GM21367 (cell line): Measurements from ENCODE around the gene TCP11X1.
"Not testable (repeated sequence)": the region's sequence is repeated elsewhere in the genome, so short reads cannot be mapped to it uniquely, and the experiment has no call there.

Experiments used
- ATAC-seq: cut with Tn5 transposase; IDR thresholded peaks from one replicate; pipeline ENCODE4 v1.9.1; 2021; ENCODE audit not compliant: unreplicated experiment

Gene TCP11X1

DNA sequence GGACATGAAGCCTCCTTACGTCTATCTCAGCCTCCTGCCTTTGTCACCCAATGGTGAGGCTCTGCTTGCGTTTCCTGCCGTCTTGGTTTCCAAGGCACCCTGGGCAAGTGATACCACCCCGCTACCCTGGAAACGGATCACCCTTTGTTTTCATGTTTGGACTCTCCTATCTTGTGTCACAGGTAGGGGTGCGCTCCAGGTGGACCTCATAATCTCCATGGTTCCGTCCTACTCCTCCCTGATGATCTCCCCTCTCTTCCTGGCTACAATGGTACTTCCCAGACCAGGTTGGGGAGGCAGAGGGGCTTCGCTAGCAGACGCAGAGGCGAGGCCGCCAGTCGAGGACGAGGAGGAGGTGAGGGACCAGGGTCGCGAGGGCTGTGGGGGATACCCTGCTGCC lies at the start of gene TCP11X1:
TSS of gene TCP11X1 (plus strand) at position 316 of the 400 bp plus-strand sequence.
- not testable (repeated sequence) for ATAC-seq

DNA sequence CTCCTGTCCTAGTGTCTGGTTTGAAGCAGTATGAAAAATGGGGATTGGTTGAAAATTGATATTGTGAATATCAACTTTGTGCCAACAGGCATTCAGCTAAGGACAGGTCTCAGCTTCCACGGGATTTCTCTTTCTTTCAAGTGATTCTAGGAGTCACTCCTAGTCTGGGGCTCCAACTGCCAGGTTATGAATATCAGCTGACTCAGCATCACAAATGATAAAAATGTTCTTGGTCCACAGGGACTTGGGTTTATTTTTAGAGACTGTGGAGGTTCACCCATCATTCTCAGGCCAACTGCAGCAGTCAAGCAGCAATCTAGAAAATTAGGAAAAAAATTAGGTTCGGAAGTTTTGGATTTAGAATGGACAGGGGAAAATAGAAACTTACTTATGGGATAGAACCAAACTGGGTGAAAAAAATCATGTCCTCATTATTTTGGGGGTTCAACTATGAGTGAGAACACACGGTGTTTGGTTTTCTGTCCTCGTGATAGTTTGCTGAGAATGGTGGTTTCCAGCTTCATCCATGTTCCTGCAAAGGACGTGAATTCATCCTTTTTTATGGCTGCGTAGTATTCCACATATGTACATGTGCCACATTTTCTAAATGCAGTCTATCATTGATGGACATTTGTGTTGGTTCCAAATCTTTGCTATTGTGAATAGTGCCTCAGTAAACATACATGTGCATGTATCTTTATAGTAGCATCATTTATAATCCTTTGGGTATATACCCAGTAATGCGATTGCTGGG lies 29.0 kb upstream of the TCP11X1 start:
- ATAC-seq: no peak

DNA sequence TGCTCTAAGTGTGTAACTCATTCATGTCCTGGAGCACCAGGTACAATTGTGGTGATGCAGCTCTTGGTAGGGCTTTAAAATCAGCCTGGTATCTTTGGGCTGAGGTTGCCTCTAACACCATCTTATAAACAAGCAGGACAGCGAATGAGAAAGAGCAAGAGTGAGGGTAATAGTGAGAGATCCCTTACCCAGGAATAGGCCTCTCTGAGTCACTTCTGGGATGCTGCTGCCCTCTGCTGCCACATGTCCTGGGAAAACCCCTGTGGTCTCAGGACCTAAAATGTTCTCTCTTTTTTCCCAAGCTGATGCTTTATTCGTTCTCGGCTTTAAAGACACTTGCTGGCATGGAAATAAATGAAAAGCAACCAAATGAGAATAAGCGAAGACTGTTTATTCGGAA lies 7.2 kb upstream of the TCP11X1 start:
- ATAC-seq: not testable (repeated sequence)

DNA sequence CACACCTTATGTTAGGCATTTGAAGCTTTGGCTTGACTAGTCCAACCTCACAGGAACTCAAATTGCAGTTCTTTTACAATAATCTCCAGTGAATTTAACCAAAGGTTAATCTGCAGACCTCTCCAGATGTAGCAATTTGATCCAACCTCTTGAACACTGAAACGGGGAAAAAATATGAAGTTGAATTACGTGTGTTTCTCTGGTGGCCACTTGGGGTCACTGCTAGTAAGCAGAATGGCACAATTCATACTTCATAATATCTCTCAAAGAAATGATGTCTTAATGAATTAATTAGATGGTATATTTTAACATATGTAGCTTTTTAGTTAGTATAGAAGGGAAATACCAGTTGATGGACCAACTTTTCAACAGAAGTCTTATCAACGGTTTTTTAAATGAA lies 1.4 kb downstream of the TCP11X1 start:
- ATAC-seq: not testable (repeated sequence)

DNA sequence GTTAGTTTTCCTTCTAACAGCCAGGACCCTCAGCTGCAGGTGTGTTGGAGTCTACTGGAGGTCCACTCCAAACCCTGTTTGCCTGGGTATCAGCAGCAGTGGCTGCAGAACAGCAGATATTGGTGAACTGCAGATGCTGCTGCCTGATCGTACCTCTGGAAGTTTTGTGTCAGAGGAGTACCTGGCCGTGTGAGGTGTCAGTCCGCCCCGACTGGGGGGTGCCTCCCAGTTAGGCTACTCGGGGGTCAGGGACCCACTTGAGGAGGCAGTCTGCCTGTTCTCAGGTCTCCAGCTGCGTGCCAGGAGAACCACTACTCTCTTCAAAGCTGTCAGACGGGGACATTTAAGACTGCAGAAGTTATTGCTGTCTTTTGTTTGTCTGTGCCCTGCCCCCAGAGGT lies 20.6 kb downstream of the TCP11X1 start:
- not testable (repeated sequence) for ATAC-seq

DNA sequence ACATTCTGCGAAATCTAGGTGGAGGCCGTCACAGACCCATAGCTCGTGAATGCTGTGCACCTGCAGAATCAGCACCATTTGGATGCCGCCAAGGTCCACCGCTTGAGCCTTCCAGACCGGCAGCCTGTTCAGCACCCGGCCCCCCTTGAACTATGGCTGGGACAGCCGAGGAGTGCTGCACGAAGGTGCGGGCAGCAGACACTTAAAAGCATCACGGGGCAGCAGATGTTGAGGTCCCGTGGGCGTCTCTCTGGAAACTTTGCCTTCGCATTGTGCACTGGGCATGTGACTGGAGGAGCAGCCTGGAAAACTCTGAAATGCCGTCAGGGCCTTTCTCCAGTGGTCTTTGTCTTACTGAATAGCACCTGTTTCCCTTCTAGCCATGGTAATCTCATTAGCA lies 25.2 kb downstream of the TCP11X1 start:
- ATAC-seq: not testable (repeated sequence)

DNA sequence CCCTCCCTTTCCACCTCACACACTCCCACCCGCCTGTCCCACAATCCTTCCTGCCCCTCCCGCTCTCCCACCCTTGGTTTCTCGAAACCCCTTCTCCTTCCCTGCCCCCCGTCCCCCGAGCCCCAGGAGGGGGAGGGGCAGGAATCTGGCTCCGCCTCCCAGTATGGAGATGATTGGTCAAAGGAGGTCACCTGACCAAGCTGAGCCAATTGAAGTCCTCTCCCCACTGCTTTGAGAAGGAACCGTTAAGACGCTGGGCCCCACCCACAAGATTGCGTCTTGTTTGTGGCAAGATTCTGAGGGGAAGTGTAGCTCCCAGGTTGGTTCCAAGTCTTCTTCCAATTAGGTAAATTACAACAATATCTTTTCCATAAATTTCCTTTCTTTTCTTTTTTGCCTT lies 31.8 kb downstream of the TCP11X1 start, which contains the start of gene NXF2:
TSS of gene NXF2 (plus strand) at position 275 of the 400 bp plus-strand sequence. CDS start 59,912 bp downstream, outside the sequence.
- ATAC-seq: not testable (repeated sequence)

DNA sequence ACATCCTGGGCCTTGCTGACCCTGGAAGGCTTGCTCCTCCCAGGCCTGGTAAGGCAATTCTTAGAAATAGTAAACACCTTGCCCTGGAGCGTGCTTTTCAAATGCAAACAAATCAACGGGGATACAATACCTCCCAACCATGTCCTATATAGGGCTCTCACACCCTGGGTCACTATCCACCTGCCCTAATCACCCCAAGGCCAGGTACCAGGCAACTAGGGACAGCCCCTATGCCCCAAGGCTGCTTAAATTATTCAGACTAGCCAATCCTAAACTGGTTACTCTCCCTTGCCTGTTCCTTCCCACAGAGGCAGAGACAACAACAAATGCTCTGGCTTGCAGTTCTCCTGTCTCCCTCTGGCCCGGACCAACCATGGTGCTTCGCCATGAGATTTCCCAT lies 57.1 kb downstream of the TCP11X1 start:
- not testable (repeated sequence) for ATAC-seq
